GM23338 (cell line): ENCODE data around the gene NUDCD2. TPM values are rescaled to one million over a fixed set of nuclear protein-coding genes. Genes with fewer than 3 reads are reported as not detected.

Experiments
- ATAC-seq: fragments of 200-7000 bp; cut with Tn5 transposase; 3 replicates; pipeline ENCODE4 v1.9.1; 2020
- DNase-seq: peaks from one replicate; pipeline ENCODE4 v3.0.0-alpha.2; 2015; ENCODE audit warnings: low spot score
- H2AFZ ChIP-seq: fragments of 200-600 bp; sonication (generic); 2 replicates; pipeline ENCODE4 v1.8.0; 2016; ENCODE audit warnings: antibody characterized with exemption, mild to moderate bottlenecking, moderate library complexity
- H3F3A ChIP-seq: fragments of 200-600 bp; sonication (generic); replicated peaks from 2 replicates; pipeline ENCODE4 v1.8.0; 2017; ENCODE audit warnings: antibody characterized with exemption, mixed run types, low read depth
- H3K27ac ChIP-seq: fragments of 200-600 bp; sonication (generic); 2 replicates; pipeline ENCODE4 v1.6.1; 2016; ENCODE audit warnings: low read depth
- H3K27me3 ChIP-seq: fragments of 200-600 bp; sonication (generic); 2 replicates; pipeline ENCODE4 v1.8.0; 2016; ENCODE audit warnings: mild to moderate bottlenecking, mixed run types, moderate library complexity; ENCODE audit not compliant: insufficient read depth
- H3K36me3 ChIP-seq: fragments of 200-600 bp; sonication (generic); 2 replicates; pipeline ENCODE4 v1.8.0; 2016; ENCODE audit warnings: mild to moderate bottlenecking; ENCODE audit not compliant: insufficient read depth
- H3K4me1 ChIP-seq: fragments of 200-600 bp; sonication (generic); 2 replicates; pipeline ENCODE4 v1.8.0; 2016; ENCODE audit warnings: mild to moderate bottlenecking, moderate library complexity; ENCODE audit not compliant: insufficient read depth
- H3K4me2 ChIP-seq: fragments of 200-600 bp; sonication (generic); 2 replicates; pipeline ENCODE4 v1.7.1; 2017; ENCODE audit warnings: mixed run types
- H3K4me3 ChIP-seq: fragments of 200-600 bp; sonication (generic); 2 replicates; pipeline ENCODE4 v1.6.1; 2016; ENCODE audit warnings: mixed run types
- H3K79me2 ChIP-seq: fragments of 200-600 bp; sonication (generic); replicated peaks from 2 replicates; pipeline ENCODE4 v1.8.0; 2017; ENCODE audit warnings: mild to moderate bottlenecking; ENCODE audit not compliant: insufficient read depth
- H3K9me2 ChIP-seq: fragments of 200-600 bp; sonication (generic); 2 replicates; pipeline ENCODE4 v1.8.0; 2017; ENCODE audit not compliant: insufficient read depth
- H4K20me1 ChIP-seq: fragments of 200-600 bp; sonication (generic); replicated peaks from 2 replicates; pipeline ENCODE4 v1.8.0; 2017; ENCODE audit warnings: mild to moderate bottlenecking; ENCODE audit not compliant: insufficient read depth
- H3K27ac Mint-ChIP-seq: 2 replicates; pipeline ENCODE4 v1.8.0; 2020; ENCODE audit warnings: inconsistent platforms, mild to moderate bottlenecking, moderate library complexity, mixed read lengths
- H3K27me3 Mint-ChIP-seq: 3 replicates; pipeline ENCODE4 v1.8.0; 2022; ENCODE audit warnings: low read depth, mild to moderate bottlenecking, moderate library complexity, mixed read lengths, inconsistent platforms; ENCODE audit not compliant: insufficient read depth, poor library complexity
- H3K36me3 Mint-ChIP-seq: 3 replicates; pipeline ENCODE4 v1.8.0; 2021; ENCODE audit warnings: low read depth, mild to moderate bottlenecking, inconsistent platforms, moderate library complexity, mixed read lengths
- H3K4me1 Mint-ChIP-seq: 3 replicates; pipeline ENCODE4 v1.8.0; 2020; ENCODE audit warnings: mild to moderate bottlenecking, inconsistent platforms, mixed read lengths
- H3K4me3 Mint-ChIP-seq: 3 replicates; pipeline ENCODE4 v1.8.0; 2021; ENCODE audit warnings: moderate library complexity, mild to moderate bottlenecking, inconsistent platforms, mixed read lengths
- H3K9me3 Mint-ChIP-seq: 3 replicates; pipeline ENCODE4 v1.8.0; 2020; ENCODE audit warnings: moderate library complexity, mild to moderate bottlenecking, inconsistent platforms, mixed read lengths
- CREB1 ChIP-seq: fragments of 250-450 bp; sonication (Bioruptor Pico); IDR thresholded peaks from 2 replicates; pipeline ENCODE4 v1.5.0; 2020; ENCODE audit warnings: low read depth, mild to moderate bottlenecking, moderate library complexity
- JUNB ChIP-seq: IDR thresholded peaks from one replicate; pipeline ENCODE4 v1.6.1; 2016; ENCODE audit warnings: antibody characterized with exemption; ENCODE audit not compliant: unreplicated experiment
- POLR2AphosphoS5 ChIP-seq: IDR thresholded peaks from 2 replicates; pipeline ENCODE4 v1.6.1; 2016; ENCODE audit warnings: antibody characterized with exemption, low read depth
- STAT1 ChIP-seq: IDR thresholded peaks from one replicate; pipeline ENCODE4 v1.6.1; 2016; ENCODE audit warnings: antibody characterized with exemption; ENCODE audit not compliant: unreplicated experiment
- ZNF114 ChIP-seq: fragments of 250-450 bp; sonication (Bioruptor Pico); IDR thresholded peaks from 2 replicates; pipeline ENCODE4 v1.5.0; 2020; ENCODE audit warnings: mild to moderate bottlenecking, moderate library complexity
- ZNF331 ChIP-seq: fragments of 250-450 bp; sonication (Bioruptor Pico); IDR thresholded peaks from 2 replicates; pipeline ENCODE4 v1.5.0; 2020; ENCODE audit warnings: low read depth, mild to moderate bottlenecking, moderate library complexity
- polyA plus RNA-seq: library from polyadenylated mRNA; unstranded; fragments of >200 nt; fragmentation: Nextera tagmentation; extraction: Ambion mirVana; gene quantifications from 2 replicates; pipeline ENCODE4 v1.2.1, GENCODE V29; 2016
- total RNA-seq: library from RNA; depleted of rRNA; stranded (reverse); fragments of >200 nt; shearing (Covaris generic); gene quantifications from 2 replicates; pipeline ENCODE4 v1.2.3, GENCODE V29; 2014
- TF ChIP-seq, protein P1 (sequence below): IDR thresholded peaks from one replicate; pipeline ENCODE4 v1.6.1; 2018; ENCODE audit warnings: antibody characterized with exemption; ENCODE audit not compliant: unreplicated experiment
- TF ChIP-seq, protein P2 (sequence below): IDR thresholded peaks from 2 replicates; pipeline ENCODE4 v1.6.1; 2016; ENCODE audit warnings: antibody characterized with exemption
- TF ChIP-seq, protein P3 (sequence below): fragments of 250-450 bp; sonication (Bioruptor Pico); IDR thresholded peaks from 2 replicates; pipeline ENCODE4 v1.5.0; 2020; ENCODE audit warnings: mild to moderate bottlenecking, moderate library complexity
- TF ChIP-seq, protein P4 (sequence below), 2 experiments: fragments of 200-600 bp in 1 of 2; sonication (generic) in 1 of 2; conservative IDR thresholded peaks; 2 replicates each; pipeline versions ENCODE4 v1.5.1 to v1.6.1; 2016 to 2017; ENCODE audit warnings: antibody characterized with exemption in 2 of 2, low read depth in 2 of 2, mild to moderate bottlenecking in 2 of 2, moderate library complexity in 1 of 2

NUDCD2 gene
- total and polyA plus RNA-seq, 2 experiments from 2014 or later, result 23.2 to 123 TPM

DNA sequence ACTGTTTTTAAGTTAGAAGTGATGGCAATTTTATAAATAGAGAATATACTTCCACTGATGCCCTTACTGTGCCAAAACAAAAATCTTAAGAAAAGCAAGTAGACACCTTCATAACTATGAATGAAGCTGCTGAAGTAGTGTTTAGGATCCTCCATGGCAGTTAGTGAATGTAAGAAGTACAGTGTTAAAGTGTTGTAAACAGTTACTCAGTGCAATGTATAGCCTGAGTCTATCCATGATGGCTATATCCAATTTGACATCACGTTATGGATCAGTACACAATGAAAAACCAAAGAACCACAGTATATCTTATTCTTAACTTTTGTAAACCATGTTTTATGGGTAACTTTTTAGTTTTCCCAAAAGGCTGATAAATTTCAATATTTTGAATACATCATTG is 15.4 kb downstream of the NUDCD2 start:
- TF ChIP-seq, protein P1, sequence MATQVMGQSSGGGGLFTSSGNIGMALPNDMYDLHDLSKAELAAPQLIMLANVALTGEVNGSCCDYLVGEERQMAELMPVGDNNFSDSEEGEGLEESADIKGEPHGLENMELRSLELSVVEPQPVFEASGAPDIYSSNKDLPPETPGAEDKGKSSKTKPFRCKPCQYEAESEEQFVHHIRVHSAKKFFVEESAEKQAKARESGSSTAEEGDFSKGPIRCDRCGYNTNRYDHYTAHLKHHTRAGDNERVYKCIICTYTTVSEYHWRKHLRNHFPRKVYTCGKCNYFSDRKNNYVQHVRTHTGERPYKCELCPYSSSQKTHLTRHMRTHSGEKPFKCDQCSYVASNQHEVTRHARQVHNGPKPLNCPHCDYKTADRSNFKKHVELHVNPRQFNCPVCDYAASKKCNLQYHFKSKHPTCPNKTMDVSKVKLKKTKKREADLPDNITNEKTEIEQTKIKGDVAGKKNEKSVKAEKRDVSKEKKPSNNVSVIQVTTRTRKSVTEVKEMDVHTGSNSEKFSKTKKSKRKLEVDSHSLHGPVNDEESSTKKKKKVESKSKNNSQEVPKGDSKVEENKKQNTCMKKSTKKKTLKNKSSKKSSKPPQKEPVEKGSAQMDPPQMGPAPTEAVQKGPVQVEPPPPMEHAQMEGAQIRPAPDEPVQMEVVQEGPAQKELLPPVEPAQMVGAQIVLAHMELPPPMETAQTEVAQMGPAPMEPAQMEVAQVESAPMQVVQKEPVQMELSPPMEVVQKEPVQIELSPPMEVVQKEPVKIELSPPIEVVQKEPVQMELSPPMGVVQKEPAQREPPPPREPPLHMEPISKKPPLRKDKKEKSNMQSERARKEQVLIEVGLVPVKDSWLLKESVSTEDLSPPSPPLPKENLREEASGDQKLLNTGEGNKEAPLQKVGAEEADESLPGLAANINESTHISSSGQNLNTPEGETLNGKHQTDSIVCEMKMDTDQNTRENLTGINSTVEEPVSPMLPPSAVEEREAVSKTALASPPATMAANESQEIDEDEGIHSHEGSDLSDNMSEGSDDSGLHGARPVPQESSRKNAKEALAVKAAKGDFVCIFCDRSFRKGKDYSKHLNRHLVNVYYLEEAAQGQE, result no peak
- no peak for TF ChIP-seq ZNF114 (CRISPR knock-in tag)
- no peak for TF ChIP-seq CREB1 (CRISPR knock-in tag)
- TF ChIP-seq ZNF331 (CRISPR knock-in tag), result no peak
- TF ChIP-seq, protein P2, sequence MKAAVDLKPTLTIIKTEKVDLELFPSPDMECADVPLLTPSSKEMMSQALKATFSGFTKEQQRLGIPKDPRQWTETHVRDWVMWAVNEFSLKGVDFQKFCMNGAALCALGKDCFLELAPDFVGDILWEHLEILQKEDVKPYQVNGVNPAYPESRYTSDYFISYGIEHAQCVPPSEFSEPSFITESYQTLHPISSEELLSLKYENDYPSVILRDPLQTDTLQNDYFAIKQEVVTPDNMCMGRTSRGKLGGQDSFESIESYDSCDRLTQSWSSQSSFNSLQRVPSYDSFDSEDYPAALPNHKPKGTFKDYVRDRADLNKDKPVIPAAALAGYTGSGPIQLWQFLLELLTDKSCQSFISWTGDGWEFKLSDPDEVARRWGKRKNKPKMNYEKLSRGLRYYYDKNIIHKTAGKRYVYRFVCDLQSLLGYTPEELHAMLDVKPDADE, result no peak
- no peak for TF ChIP-seq STAT1
- TF ChIP-seq JUNB, result no peak
- TF ChIP-seq POLR2AphosphoS5, result no peak
- TF ChIP-seq, protein P3, sequence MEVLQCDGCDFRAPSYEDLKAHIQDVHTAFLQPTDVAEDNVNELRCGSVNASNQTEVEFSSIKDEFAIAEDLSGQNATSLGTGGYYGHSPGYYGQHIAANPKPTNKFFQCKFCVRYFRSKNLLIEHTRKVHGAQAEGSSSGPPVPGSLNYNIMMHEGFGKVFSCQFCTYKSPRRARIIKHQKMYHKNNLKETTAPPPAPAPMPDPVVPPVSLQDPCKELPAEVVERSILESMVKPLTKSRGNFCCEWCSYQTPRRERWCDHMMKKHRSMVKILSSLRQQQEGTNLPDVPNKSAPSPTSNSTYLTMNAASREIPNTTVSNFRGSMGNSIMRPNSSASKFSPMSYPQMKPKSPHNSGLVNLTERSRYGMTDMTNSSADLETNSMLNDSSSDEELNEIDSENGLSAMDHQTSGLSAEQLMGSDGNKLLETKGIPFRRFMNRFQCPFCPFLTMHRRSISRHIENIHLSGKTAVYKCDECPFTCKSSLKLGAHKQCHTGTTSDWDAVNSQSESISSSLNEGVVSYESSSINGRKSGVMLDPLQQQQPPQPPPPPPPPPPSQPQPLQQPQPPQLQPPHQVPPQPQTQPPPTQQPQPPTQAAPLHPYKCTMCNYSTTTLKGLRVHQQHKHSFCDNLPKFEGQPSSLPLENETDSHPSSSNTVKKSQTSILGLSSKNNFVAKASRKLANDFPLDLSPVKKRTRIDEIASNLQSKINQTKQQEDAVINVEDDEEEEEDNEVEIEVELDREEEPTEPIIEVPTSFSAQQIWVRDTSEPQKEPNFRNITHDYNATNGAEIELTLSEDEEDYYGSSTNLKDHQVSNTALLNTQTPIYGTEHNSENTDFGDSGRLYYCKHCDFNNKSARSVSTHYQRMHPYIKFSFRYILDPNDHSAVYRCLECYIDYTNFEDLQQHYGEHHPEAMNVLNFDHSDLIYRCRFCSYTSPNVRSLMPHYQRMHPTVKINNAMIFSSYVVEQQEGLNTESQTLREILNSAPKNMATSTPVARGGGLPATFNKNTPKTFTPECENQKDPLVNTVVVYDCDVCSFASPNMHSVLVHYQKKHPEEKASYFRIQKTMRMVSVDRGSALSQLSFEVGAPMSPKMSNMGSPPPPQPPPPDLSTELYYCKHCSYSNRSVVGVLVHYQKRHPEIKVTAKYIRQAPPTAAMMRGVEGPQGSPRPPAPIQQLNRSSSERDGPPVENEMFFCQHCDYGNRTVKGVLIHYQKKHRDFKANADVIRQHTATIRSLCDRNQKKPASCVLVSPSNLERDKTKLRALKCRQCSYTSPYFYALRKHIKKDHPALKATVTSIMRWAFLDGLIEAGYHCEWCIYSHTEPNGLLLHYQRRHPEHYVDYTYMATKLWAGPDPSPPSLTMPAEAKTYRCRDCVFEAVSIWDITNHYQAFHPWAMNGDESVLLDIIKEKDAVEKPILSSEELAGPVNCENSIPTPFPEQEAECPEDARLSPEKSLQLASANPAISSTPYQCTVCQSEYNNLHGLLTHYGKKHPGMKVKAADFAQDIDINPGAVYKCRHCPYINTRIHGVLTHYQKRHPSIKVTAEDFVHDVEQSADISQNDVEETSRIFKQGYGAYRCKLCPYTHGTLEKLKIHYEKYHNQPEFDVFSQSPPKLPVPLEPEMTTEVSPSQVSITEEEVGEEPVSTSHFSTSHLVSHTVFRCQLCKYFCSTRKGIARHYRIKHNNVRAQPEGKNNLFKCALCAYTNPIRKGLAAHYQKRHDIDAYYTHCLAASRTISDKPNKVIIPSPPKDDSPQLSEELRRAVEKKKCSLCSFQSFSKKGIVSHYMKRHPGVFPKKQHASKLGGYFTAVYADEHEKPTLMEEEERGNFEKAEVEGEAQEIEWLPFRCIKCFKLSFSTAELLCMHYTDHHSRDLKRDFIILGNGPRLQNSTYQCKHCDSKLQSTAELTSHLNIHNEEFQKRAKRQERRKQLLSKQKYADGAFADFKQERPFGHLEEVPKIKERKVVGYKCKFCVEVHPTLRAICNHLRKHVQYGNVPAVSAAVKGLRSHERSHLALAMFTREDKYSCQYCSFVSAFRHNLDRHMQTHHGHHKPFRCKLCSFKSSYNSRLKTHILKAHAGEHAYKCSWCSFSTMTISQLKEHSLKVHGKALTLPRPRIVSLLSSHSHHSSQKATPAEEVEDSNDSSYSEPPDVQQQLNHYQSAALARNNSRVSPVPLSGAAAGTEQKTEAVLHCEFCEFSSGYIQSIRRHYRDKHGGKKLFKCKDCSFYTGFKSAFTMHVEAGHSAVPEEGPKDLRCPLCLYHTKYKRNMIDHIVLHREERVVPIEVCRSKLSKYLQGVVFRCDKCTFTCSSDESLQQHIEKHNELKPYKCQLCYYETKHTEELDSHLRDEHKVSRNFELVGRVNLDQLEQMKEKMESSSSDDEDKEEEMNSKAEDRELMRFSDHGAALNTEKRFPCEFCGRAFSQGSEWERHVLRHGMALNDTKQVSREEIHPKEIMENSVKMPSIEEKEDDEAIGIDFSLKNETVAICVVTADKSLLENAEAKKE (CRISPR knock-in tag), result no peak
- TF ChIP-seq, protein P4, sequence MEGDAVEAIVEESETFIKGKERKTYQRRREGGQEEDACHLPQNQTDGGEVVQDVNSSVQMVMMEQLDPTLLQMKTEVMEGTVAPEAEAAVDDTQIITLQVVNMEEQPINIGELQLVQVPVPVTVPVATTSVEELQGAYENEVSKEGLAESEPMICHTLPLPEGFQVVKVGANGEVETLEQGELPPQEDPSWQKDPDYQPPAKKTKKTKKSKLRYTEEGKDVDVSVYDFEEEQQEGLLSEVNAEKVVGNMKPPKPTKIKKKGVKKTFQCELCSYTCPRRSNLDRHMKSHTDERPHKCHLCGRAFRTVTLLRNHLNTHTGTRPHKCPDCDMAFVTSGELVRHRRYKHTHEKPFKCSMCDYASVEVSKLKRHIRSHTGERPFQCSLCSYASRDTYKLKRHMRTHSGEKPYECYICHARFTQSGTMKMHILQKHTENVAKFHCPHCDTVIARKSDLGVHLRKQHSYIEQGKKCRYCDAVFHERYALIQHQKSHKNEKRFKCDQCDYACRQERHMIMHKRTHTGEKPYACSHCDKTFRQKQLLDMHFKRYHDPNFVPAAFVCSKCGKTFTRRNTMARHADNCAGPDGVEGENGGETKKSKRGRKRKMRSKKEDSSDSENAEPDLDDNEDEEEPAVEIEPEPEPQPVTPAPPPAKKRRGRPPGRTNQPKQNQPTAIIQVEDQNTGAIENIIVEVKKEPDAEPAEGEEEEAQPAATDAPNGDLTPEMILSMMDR (conservative IDR thresholded peaks at IDR 0.05; ENCODE audit: low read depth in 2 of 2), result no peak
- Histone ChIP-seq H3K9me2 (no peaks in the 10 kb centered on the region), H3K27ac (no peak overlapping the region), H3K36me3 (peaks cover 64% of the 10 kb centered on the region), H3K4me2 (no peak overlapping the region), H2AFZ (no peak overlapping the region), H3K4me1 (peaks cover 5% of the 10 kb centered on the region; the same call in 1 of the 2 replicates), H3K4me3 (no peak overlapping the region), H3F3A (peaks cover 4% of the 10 kb centered on the region; the same call in 1 of the 2 replicates), H3K79me2 (peaks cover 37% of the 10 kb centered on the region), H3K27me3 (no peaks in the 10 kb centered on the region), H4K20me1 (peaks cover 21% of the 10 kb centered on the region)
- ATAC-seq (no peak), DNase-seq (no peak)
- H3K4me3 Mint-ChIP-seq, result no peak overlapping the region
- H3K27ac Mint-ChIP-seq, result no peak overlapping the region
- peaks cover 8% of the 10 kb centered on the region; the same call in 2 of the 3 replicates for H3K4me1 Mint-ChIP-seq
- no peaks in the 10 kb centered on the region for H3K9me3 Mint-ChIP-seq
- no peaks in the 10 kb centered on the region for H3K27me3 Mint-ChIP-seq
- peaks cover 96% of the 10 kb centered on the region for H3K36me3 Mint-ChIP-seq
